ENCODE results near the gene MSI2.

The MSI2 gene

DNA sequence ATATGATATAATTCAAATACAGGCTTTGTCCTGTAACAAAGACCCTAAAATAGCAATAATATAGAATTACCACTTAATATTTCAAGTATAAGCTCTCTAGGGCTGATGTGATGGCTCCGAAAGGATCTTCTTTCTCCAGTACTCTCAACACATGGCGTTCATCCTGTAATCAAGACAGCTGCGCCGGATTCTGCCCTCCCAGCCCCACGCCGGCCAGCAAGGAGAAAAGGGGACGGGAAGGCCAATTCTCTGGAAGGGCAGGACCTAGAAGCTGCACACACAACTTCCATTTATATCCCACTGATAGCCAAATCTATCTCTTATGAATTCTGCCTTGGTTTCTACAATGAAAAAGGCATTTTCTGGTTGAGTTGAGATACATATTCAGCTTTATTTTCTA is 456.8 kb downstream of the MSI2 start:
- no peak for DNase-seq

DNA sequence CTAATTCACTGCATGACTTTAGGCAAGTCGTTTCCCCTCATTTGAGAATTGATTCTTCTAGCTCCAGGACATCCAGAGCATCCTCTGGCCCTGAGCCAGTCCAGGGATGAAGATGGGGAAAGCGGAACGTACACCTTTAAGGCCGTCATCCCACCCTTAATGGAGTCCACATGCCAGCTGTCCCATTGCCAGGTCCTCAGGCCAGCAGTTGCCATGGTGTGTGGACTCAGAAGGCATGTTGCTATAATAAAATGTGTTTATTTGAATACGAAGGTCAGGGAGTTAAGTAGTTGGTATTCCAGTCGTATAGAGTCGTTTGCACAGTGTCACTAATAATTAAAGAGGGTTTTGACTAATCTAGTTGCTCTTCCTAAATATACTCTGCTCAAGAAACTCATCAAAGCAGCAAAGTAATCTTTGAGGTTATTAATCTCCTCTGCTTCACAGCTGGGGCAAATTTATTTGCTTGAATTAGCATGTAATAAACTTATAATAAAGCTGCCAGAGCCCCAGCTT is 458.4 kb downstream of the MSI2 start:
- no peak for DNase-seq

DNA sequence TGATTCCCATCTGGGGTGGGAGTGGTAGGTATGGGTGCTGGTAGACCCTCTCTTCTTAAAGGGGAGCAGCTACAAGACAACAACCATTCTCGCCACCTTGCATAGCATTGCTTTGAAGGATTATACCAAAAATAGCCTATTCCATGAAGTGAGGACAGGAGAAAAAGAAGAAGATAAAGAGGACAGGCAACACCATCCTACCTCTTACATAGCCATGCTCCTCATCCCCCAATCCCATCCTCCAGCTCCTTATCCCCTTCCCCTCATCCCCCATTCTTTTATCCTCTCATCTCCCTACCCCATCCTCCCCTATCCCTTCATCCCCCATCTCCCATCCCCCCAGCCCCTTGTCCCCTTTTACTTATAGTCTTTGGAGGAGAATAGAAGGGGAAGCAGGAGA is 459.7 kb downstream of the MSI2 start:
- no peak for DNase-seq

DNA sequence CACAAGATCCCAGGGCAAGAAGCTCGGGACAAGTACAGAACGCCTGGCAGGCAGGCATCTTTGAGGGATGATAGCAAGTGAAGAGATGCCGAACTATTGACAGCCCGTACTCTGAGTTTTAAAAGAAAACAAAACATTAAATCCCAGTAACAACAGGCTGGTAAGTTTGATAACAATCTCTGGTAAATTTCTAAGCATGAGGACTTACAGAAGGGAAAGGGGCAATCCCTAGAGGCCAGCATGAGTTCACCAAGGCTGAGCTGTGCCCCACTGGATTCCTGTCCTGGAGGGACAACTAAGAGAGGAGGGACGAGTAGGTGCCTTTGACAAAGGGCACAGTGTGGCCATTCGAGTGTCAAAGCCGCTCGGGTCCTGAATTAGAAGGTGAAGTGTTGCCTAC is 462.6 kb downstream of the MSI2 start:
- DNase-seq, result no peak

DNA sequence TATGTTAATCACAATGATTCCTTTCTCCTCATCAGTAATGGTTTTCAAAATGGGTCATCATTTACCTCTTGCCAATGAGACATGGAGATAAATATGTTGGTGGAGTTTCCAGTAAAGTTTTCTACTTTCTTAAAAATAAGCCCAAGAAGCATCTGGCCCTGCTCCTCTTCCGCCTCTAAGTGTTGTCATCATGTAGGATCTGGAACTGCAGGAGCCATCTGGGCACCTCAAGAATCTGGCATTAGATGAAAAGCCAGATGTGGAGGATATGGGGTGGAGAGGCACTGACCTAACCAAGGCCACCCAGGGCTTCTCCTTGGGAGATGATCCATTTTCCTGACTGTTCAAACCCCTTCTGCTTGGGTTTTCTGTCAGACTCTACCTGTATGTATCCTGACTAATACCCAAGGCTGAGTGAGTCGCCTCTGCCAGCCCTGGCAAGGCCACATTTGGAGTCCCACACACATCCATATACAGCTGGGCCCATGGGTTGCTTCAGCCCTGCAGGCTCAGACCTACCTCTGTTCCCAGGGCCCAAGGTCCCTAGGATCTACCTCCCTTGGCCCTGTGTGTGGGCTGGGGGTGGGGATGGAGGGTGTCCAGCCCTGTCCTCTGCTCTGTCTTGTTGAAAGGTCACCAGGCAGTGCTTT is 464.2 kb downstream of the MSI2 start:
- no peak for DNase-seq

DNA sequence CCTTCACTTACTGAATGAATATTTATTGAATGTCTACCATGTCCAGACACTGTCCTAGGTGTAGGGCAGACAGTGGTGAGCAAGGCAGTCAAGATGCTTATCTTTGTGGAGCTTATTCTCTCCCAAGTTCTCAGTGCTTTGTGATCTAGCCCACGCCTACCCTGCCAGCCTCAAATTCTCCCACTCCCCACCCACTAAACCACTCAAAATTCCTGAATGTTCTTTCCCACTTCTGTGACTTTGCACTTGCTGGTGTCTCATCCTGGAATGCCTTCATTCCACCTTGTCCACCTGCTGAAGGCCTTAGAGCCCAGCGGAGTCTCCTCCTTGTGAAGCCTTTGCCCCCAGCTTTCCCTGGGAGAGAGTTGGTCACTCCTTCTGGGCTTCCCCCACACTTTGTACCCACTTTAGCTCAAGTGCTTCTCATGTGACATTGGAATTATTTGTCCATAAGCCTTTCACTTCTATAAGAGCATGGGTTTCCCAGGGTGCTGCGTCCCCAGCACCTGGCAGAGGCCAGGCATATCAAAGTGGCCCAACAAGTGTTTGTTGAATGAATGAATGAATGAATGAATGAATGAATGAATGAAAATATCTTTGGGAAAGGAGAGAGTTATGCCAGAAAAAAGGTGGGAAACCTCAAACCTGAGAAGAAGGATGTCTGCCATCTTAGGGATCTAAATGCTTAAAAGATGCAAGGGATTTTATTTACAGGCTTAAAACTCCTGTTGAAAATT is 465.8 kb downstream of the MSI2 start:
- DNase-seq, result no peak

DNA sequence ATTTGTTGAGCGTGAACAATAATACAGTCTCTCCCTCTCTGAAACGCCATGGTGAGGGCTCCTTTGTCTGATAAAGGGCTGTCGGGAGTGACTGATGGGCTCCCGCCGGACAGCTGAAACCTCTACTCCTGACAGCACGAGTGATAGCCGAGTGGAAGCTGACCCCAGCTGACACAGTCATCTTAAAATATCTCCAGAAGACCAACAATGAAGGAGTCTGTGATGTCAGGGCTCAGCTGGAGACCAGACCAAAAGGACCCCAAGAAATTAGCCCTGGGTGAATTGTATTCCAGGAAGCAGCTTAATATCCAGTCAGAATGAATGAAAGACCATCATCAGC is 466.4 kb downstream of the MSI2 start:
- DNase-seq, result no peak

DNA sequence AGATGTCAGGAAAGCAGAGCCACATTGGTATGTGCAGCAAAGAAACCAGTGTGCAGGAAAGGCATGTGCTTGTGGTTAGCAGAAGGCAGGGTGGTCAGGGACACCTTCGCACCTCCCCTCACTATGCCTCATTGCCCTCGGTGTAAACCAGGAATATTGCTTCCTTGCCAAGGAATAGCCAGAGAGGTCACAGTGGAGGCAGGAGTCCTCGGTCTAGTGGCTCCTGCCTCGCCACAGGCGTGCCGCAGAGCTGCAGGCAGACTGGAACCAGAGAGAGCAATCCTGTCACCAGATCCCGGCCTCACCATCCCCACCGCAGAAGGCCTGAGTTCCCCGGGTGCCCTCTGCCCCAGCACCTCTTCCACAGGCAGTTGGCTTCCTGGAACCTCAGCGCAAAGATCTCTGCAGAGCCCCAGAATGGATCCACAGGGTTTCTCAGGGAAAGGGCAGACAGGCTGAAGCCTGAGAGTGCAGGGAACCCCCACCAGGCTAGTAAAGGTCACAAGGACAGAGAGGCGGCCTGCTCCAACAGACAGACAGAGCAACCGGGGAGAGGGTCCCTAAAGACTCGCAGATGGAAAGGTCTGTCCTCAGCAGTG is 467.2 kb downstream of the MSI2 start:
- DNase-seq, result no peak

DNA sequence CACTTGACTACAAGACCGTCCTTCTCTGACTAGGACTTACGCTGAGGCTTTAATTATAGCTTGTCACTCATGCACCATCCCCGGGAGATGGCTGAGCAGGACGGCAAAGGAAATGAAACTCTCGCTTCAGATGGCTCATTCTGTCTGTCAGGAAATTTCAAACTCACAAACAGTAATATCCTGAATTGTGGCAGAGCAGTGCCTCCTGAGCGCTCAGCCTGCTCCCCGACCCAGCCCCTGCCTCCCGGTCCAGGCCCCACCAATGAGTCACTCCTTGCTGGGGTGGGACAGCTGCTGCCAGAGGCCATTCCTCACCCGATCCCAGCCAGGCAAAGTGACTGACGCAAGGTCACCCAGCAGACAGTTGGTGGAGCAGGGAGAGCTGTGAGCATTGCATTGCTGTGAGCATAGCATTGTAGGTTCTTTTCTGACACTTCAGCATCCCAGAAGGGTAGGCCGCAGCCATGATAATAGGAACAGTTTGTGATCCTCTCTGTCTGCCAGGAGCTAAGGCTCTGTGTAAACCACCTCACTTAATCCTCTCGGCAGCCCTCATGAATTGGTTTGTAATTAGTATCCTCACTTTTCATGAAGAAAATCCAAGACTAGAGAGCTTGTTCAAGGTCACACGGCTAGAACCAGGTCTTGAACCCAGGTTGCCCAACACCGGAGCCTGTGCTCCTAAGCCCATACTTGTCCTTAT is 467.9 kb downstream of the MSI2 start:
- DNase-seq, result no peak

DNA sequence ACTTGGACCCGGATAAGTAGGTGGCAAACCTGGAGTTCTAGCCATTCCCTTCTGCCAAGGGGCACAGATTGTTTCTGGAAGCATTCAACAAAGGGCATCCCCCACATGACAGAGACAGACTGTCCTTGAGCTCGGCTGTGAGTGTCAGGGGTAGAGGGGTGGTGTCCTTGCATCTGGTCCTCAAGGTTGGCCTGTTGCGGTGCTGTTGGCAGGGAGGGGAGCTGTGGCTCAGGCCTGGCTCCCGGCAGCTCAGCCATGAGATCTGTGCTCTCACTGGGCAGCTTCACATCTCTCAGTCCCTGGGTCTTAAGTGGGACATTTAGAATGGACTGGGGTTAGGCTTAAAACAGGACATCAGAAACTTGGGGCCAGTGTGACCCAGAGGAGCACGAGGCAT is 468.4 kb downstream of the MSI2 start:
- DNase-seq, result no peak

DNA sequence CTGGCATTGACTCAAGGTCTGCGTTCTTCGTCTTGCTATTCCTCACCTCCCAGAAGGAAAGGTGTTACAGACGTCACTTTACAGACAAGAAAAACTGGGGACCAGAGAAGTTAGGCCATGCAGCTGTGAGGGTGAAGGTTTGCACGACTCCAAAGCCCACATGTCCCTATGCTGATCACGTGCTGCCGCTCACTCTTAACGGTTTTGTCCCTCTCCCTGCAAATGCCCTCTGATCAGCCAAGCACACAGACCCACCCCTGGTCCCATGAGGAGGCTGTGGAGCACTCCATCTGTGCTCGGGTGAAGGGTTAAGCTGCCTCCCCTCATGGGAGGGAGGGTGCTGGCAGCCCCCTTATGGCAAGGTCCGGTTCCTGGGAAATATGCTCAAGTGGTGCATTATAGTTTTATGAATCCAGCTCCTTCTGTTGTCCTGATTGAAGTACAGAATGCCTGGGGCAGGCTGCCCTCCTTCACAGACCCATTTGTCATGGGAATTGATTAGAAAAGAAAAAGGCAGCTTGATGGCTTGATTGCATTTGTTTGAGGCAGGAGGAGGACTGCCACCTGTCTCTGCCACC is 470.0 kb downstream of the MSI2 start:
- DNase-seq, result no peak

DNA sequence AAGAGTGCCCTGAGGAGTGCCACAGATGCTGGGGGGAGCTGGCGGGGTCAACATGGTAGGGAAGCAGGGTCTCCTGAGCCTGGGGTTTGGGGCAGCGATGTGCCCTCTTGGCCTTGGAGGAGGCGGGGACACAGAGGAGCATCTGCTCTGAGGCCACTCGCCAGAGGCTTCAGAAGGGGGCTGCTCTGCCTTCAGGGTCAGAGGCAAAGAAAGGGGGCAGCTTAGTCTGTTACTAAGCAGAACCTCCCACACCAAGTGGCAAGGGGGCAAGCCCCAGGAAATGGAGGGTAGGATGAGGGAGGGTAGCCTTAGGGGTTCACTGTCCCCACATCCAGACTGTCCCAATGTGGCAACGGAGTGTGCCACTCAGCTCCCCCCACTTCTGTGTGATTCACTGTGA is 470.5 kb downstream of the MSI2 start:
- no peak for DNase-seq

DNA sequence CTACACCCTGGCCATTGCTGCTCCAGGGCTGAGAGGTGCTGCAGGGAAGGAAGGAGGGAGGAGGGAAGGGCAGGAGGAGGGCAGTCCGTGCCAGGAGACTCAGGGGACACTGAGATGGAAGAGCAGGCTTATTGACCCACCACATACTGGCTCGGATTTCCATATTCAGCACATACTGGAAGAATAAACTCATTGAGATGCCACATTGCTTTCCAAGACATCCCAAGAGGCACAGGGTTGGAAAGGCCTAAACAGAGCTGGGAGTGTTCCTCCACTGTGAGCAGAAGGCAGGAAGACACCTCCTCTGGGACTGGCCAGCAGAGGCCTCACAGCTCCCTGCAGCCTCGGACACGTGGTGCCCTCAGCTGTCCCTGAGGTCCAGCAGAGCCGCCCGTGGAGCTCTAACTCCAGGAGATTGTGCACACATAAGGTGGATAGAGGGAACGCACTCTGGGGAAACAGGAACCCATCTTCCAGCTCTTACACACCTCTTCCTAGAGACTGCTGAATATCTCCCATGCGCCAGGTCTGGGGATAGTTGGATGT is 471.4 kb downstream of the MSI2 start:
- DNase-seq, result no peak

DNA sequence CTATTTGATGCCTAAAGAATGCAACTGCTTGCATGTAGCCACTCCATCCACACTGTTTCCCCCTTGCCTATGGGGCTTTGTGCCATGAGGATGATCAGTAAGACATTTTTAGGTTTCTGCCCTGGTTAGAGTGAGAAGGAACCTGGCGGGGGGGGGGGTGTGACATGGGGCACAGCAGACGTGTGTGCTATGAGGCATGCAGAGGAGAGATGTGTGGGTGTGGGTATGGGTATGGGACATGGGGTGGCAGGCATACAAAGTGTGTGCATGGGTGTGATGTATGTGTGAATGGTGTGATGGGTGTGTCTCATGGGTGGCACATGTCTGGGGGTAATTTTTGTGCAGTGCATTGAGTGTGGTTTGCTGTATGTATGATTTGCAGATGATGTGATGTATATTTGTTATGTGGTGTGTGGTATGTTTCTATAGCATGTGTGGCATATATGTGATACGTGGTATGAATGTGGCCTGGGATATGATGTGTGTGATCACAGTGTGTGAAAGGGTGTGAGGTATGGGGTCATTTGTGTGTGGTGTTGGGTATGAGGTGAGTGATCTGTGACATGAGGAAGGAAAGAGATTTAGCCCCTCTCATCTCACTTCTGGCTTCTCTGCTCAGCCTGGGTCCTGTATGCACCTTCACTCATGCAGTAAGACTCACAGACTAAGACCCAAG is 473.8 kb downstream of the MSI2 start:
- DNase-seq, result no peak

DNA sequence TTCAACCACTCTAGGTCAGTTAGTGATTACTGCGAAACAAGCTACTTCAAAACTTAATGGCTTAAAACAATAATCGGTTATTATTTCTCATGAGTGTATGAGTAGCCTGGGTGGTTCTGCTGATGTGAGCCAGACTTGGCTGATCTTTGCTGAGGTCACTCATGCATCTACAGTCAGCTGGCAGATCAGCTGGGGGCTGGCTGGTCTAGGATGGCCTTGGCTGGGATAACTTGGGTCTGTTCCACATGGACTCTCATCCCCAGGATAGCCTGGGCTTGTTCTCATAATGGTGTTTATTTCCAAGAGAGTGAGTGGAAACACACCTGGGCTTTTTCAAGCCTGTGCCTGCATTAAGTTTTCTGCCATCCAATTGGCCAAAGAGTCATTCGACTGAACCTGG is 475.7 kb downstream of the MSI2 start:
- DNase-seq, result no peak

DNA sequence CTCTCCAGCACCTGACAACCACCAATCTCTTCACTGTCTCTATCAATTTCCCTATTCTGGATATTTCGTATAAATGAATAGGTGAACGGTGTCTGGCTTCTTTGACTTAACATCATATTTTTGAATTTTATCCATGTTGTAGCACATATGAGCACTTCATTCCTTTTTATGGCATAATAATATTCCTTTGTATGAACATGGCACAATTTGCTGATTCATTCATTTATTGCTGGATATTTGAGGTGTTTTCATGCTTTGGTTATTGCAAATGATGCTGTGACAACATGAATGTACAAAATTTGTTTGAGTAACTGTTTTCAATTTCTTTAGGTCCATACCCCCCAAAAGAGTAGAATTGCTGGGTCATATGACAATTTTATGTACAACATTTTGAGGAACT is 476.8 kb downstream of the MSI2 start:
- no peak for DNase-seq

Data from activated CD4-positive, CD25-positive, alpha-beta regulatory T cell treated with anti-CD3 and anti-CD28 coated beads, Interleukin-2, amount 50 U/mL, for 72 hours (primary cell).